ENCODE data around the gene PTPN6.
"Not testable (repeated sequence)": the region's sequence is repeated elsewhere in the genome, so short reads cannot be mapped to it uniquely, and the experiment has no call there.

The PTPN6 gene

GRCh38 chr12:6950811-6951540 lies at the start of gene PTPN6:
TSS of gene PTPN6 (plus strand) at chr12:6951356. CDS start at chr12:6951513, 157 bp downstream.
- DNase-seq: peak; percentile 81

DNA sequence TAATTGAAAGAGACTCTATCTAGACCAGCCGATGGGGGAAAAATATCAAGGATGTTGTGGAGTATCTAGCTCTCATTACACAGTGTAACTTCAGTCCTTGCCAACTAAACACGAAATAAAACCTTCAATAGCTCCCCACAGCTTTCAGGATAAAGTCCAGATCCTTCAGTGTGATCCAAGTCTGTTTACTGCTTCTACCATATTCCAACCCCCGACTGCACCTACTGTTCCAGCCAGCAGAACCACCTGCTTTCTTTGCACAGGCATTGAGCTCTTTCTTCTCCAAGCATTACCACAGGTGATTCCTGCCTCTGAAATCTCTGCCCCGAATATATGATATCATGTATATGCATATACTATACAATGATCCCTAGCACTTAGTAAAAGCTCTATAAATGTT lies 48.7 kb upstream of the PTPN6 start:
- no peak for DNase-seq

- DNase-seq: no peak
These were observed 47.4 kb upstream of the PTPN6 start for GRCh38 chr12:6903722-6904121.

DNA sequence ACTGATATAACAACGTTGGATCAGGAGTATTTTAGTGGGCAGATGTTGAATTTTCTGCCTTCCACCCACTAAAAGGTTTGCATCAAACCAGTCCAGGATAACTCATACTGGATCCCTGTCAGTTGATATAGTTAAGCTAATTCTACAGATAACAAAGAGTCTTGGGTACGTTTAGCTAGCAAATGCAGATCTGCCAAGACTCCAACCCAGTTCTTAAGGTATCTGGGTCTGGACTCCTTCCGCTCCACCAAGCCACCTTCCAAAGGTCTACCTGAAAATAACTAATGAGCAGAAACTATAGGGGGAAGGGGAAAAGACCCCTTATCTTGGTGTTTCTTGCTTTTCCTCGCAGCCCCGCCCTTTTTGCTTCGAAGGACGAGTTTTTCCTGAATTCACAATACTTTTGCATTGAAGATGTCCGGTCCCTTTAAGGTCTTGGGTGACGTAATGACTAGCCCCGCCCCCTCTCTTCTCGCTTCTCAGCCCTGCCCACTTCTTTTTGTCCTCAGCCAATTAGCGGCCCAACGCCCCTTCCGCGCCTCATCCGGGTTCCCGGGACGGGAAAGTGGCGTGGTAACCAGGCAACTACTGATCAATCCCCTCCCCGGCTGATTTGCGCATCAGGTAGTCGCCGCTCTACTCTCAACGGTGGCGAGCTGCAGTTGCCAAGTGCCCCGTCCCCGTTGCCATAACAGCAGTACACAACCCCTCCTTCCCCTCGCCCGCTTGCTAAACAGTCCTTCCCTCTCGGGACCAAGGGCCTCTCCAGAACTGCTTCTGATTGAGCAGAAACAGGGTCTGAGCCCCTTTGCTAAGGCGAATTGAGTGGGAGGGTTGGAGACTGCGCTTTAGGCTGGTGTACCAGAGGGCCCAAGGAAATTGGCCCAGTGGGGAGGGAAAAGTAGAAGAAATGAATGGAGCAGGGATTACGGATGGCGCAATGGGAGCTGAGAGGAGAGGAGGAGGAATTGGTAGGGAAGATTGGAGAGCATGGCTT lies 46.6 kb upstream of the PTPN6 start, which contains the start of gene LRRC23:
TSS of gene LRRC23 (plus strand) at position 543 of the 997 bp plus-strand sequence. CDS start 812 bp downstream, outside the sequence.
- DNase-seq: peak; percentile 97

DNA sequence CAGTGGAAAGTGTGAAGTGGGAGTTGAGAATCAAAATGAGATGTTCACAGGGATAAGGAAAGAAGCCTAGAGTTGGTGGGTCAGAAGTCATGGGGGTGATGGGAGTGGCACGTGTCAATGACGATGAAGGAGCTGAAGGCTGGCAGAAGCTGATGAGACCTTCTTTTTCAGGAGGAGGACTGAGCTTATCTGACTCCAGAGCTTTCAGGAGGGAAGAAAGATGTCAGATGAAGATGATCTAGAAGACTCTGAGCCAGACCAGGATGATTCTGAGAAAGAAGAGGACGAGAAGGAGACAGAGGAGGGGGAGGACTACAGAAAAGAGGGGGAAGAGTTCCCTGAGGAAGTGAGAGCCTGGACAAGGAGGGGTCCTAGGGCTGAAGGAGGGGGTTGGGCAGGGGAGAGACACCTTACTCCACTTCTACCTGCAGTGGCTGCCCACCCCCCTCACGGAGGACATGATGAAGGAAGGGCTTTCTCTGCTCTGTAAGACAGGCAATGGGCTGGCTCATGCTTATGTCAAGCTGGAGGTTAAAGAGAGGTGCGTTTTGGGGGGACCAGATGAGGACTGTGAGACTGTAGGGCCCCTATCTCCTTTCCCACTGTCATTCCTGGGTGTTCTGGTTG lies 45.6 kb upstream of the PTPN6 start:
- DNase-seq: no peak

DNA sequence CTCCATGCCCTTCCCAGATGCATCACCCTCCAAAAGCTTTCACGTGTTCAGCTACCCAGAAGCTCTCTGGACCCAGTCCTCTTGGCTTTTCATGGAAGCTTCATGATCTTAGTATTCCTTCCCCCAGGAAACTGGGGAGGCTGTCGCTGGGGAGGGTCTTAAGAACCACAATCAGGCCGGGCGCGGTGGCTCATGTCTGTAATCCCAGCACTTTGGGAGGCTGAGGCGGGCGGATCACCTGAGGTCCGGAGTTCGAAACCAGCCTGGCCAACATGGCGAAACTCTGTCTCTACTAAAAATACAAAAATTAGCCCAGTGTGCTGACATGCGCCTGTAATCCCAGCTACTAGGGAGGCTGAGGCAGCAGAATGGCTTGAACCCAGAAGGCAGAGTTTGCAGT lies 43.0 kb upstream of the PTPN6 start:
- DNase-seq: not testable (repeated sequence)

- DNase-seq: no peak
These were observed 41.6 kb upstream of the PTPN6 start for GRCh38 chr12:6909421-6910145.

DNA sequence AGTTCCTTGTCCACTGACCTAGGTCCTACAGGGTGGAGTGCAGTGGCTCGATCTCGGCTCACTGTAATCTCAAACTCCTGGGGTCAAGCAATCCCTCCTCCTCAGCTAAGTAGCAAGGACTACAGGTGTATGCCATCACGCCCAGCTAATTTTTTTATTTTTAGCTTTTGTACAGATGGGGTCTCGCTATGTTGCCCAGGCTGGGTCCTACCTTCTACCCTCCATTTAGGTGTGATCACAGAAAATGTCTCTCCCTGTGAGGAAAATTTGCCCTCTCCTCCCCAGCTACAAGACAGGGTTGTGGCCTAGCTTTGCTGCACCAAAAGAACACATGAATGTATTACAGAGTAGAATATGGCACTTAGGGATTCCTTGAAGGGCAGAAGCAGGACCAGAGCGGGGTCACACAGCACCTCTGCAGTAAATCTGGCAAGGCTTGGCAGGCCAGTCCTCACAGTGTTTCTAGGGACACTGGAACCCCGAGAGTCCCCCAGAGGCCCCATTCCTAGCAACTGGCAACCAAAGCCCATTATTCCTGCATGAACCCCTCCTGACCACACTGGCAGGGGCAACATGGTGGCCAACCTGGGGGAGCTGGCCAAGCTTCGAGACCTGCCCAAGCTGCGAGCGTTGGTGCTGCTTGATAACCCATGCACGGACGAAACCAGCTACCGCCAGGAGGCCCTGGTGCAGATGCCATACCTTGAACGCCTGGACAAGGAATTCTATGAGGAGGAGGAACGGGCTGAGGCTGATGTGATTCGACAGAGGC lies 38.8 kb upstream of the PTPN6 start:
- no peak for DNase-seq

GRCh38 chr12:6914246-6914946 lies 36.8 kb upstream of the PTPN6 start, which contains the start of gene ENO2:
TSS of gene ENO2 (plus strand) at chr12:6914580. CDS start at chr12:6915833, 1,253 bp downstream.
- peak; percentile 89 for DNase-seq

DNA sequence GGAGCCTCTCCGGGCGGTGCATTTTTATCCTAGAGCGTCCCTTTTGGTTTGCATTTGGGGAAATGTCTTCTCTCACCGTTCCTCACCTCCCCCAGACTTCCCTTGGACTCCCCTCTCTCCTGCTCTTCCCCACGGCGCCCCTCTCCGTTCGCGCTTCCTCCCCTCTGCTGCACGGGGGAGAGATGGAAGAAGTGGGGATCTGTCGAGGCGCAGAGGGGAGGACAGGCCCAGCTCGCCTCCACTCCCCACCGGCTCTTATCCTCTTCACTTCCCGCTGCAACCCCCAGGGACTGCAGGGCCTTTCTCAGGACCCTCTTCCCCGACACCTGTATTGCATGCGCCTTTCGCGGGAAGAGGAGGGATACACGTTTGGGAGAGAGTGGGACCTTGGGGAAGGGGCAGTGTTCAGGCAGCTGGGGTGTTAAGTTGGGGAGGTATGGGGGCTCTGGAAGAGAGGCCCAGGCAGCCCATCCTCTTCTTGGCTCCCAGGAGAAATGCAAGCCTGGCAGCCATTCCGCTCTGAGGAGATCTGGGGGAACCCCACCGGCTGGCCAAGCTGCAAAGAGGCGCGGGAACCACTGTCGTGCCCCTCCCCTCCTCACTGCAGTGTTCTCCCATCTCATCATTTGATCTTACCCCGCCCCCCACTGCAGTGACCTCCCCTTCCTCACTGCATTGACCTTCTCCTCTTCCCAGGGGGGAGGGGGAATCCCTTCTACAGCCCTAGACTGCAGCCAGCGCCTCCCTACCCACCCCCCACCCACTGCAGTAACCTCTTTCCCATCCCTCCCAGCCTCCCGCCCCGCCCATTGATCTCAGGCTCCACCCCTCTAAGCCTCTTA lies 36.0 kb upstream of the PTPN6 start:
- DNase-seq: no peak

DNA sequence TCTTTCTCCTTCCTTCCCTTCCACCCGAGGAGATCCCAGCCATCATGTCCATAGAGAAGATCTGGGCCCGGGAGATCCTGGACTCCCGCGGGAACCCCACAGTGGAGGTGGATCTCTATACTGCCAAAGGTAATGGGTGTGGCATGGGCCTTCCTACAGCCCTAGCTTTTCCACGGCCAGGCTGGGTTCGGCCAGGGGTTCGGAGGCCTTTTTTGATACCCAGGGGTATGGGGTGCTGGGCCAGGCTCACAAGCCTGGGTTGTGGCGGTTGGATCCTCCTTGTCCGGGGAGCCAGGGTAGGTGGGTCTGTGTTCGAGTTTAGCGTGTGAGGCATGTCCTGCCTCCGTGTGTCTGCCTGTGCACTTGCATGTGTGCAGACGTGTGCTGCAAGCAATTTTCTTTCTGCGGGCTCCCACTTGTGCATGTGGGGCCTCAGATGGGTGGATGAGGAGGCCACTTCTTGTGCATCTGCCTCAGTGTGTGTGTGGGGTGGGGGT lies 35.3 kb upstream of the PTPN6 start:
- no peak for DNase-seq

- no peak for DNase-seq
These were observed 34.5 kb upstream of the PTPN6 start for GRCh38 chr12:6916426-6917200.

DNA sequence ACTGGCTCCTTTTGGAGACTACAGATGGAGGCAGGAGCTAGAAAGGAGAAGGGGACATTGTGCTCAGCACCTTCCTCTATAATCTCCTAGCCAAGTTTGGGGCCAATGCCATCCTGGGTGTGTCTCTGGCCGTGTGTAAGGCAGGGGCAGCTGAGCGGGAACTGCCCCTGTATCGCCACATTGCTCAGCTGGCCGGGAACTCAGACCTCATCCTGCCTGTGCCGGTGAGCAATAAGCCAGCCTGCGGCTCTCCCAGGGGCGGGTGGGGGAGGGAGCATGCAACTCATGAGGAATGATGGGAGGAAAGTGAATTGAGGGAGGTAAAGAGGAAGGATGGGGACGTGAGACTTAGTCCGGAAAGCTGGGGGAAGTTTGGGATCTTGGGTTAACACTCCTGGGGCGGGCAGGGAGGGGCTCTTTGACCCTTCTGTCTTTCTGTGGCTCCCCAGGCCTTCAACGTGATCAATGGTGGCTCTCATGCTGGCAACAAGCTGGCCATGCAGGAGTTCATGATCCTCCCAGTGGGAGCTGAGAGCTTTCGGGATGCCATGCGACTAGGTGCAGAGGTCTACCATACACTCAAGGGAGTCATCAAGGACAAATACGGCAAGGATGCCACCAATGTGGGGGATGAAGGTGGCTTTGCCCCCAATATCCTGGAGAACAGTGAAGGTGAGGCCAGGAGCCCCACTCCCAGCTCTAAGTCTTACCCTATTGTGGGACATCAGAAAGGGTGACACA lies 33.5 kb upstream of the PTPN6 start:
- no peak for DNase-seq

DNA sequence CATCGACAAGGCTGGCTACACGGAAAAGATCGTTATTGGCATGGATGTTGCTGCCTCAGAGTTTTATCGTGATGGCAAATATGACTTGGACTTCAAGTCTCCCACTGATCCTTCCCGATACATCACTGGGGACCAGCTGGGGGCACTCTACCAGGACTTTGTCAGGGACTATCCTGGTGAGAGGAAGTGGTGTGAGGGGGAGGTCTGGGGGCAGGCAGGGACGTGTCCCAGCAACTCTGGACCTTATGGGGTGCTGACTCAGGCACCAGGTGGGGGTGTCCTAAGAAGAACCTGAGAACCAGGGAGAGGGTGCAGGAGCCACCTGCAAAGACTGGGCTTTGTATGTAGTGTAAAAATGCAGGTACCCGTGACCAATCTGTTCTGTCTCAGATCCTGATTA lies 31.6 kb upstream of the PTPN6 start:
- no peak for DNase-seq

GRCh38 chr12:6921539-6921938 lies 29.6 kb upstream of the PTPN6 start:
- DNase-seq: no peak

DNA sequence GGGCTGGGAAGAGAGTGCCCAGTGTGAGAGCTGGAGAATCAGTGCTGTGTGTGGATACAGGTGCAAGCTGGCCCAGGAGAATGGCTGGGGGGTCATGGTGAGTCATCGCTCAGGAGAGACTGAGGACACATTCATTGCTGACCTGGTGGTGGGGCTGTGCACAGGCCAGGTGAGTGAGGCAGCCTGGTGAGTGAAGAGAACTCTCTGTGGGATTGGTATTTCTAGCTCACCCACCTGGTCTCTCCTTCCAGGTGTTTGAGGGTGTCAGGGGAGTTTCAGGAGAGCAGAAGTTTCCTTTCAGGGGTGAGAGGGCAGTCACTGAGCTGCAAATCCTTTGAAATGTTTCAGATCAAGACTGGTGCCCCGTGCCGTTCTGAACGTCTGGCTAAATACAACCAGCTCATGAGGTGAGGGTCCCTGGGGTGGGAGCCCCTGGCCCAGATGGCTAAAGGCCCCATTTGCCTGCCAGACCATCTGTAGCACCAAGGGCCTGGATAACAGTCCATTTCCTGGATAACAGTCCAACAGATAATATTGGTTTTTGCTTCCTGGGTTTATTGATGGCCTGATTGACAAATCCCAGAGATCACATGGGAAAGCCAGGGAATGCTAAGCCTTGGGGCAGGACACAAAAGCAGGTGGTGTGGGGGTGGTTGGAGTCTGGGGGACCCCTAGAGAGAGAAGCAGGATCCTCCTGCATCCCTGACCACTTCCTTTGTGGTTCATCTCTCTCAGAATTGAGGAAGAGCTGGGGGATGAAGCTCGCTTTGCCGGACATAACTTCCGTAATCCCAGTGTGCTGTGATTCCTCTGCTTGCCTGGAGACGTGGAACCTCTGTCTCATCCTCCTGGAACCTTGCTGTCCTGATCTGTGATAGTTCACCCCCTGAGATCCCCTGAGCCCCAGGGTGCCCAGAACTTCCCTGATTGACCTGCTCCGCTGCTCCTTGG lies 28.9 kb upstream of the PTPN6 start:
- no peak for DNase-seq
